ENCODE measurements around the gene PTGDS.

The PTGDS gene

GRCh38 chr9:136974817-136975535, 2.3 kb upstream of the PTGDS start:
- DNase-seq = no peak

GRCh38 chr9:136975644-136976043, 1.7 kb upstream of the PTGDS start:
- peak; percentile 39 for DNase-seq

GRCh38 chr9:136977649-136978072, 357 bp downstream of the PTGDS start:
- DNase-seq = no peak

GRCh38 chr9:136978073-136978864, 965 bp downstream of the PTGDS start:
- DNase-seq = peak; percentile 72

- DNase-seq = no peak
Measured at GRCh38 chr9:136978865-136979544, 1.7 kb downstream of the PTGDS start.

- no peak for DNase-seq
Measured at GRCh38 chr9:136979769-136980587, 2.7 kb downstream of the PTGDS start.

GRCh38 chr9:136980669-136981478, 3.6 kb downstream of the PTGDS start:
- DNase-seq = no peak

- DNase-seq = no peak
Measured at GRCh38 chr9:136981588-136982231, 4.4 kb downstream of the PTGDS start.

- DNase-seq = no peak
Measured at GRCh38 chr9:136982232-136983051, 5.1 kb downstream of the PTGDS start, which contains the start of gene LCNL1. Gene LCNL1, plus strand, starts transcription at chr9:136982993. Its CDS starts 594 bp downstream, at chr9:136983587.

GRCh38 chr9:136983167-136983566, 5.9 kb downstream of the PTGDS start:
- no peak for DNase-seq

- DNase-seq = no peak
Measured at GRCh38 chr9:136983656-136984314, 6.5 kb downstream of the PTGDS start.

GRCh38 chr9:136984464-136985026, 7.2 kb downstream of the PTGDS start:
- no peak for DNase-seq

GRCh38 chr9:136985027-136985602, 7.8 kb downstream of the PTGDS start:
- no peak for DNase-seq

- no peak for DNase-seq
Measured at GRCh38 chr9:136985853-136986252, 8.5 kb downstream of the PTGDS start.

GRCh38 chr9:136988872-136989271, 11.6 kb downstream of the PTGDS start:
- no peak for DNase-seq

- no peak for DNase-seq
Measured at GRCh38 chr9:136990242-136990911, 13.1 kb downstream of the PTGDS start.

GRCh38 chr9:136991993-136992818, 14.9 kb downstream of the PTGDS start, which contains the start of gene PAXX:
Gene PAXX, plus strand, starts transcription at chr9:136992422. Its CDS starts 22 bp downstream, at chr9:136992444.
- peak; percentile 95 for DNase-seq

Data from stimulated activated CD4-positive, alpha-beta T cell treated with anti-CD3 and anti-CD28 coated beads, Interleukin-4, amount 100 ng/mL, for 24 hours (primary cell).